ENCODE data around the gene NSF. TPM values are rescaled to one million over a fixed set of nuclear protein-coding genes. Genes with fewer than 3 reads are reported as not detected.
A peak's percentile ranks its signal among the peaks of the same experiment; 100 is the strongest.

NSF gene
- total RNA-seq, 1 donor from 2014 or later = 21.9 TPM

- FAIRE-seq (no peak), DNase-seq (ENCODE audit: low read depth) (no peak)
- Histone ChIP-seq H3K36me3 (ENCODE audit: control insufficient read depth, insufficient read depth, low read length) (no peaks in the 10 kb centered on the region), H3K4me3 (ENCODE audit: low read depth, low read length) (no peak overlapping the region), H3K27me3 (ENCODE audit: control insufficient read depth, insufficient read depth, low read length) (no peaks in the 10 kb centered on the region)
- TF ChIP-seq, protein P1, sequence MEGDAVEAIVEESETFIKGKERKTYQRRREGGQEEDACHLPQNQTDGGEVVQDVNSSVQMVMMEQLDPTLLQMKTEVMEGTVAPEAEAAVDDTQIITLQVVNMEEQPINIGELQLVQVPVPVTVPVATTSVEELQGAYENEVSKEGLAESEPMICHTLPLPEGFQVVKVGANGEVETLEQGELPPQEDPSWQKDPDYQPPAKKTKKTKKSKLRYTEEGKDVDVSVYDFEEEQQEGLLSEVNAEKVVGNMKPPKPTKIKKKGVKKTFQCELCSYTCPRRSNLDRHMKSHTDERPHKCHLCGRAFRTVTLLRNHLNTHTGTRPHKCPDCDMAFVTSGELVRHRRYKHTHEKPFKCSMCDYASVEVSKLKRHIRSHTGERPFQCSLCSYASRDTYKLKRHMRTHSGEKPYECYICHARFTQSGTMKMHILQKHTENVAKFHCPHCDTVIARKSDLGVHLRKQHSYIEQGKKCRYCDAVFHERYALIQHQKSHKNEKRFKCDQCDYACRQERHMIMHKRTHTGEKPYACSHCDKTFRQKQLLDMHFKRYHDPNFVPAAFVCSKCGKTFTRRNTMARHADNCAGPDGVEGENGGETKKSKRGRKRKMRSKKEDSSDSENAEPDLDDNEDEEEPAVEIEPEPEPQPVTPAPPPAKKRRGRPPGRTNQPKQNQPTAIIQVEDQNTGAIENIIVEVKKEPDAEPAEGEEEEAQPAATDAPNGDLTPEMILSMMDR (IDR thresholded peaks at IDR 0.05; ENCODE audit: insufficient read depth, low read length, severe bottlenecking) = no peak
Observed at GRCh38 chr17:46800573-46800972, 210.1 kb downstream of the NSF start.

DNA sequence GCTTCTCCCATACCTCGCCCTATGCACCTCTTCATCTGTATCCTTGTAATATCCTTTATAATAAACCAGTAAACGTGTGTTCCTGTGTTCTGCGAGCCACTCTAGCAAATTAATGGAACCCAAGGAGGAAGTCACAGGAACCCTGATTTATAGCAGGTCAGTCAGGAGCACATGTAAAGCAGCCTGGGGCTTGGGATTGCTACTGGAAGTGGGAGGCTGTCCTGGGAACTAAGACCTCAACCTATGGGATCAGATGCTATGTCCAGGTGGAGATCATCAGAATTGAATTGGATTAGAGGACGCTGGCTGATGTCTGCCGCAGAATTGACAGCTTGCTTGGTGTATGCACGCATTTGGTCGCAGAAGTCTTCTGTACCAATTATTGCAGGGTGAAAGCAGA is 212.3 kb downstream of the NSF start:
- TF ChIP-seq, protein P1 (IDR thresholded peaks at IDR 0.05; ENCODE audit: insufficient read depth, low read length, severe bottlenecking) = no peak
- H3K27me3 ChIP-seq (ENCODE audit: control insufficient read depth, insufficient read depth, low read length) = no peaks in the 10 kb centered on the region
- peak; percentile 68 for FAIRE-seq
- no peak overlapping the region for H3K4me3 ChIP-seq (ENCODE audit: low read depth, low read length)
- DNase-seq (ENCODE audit: low read depth) = no peak
- H3K36me3 ChIP-seq (ENCODE audit: control insufficient read depth, insufficient read depth, low read length) = no peaks in the 10 kb centered on the region

DNA sequence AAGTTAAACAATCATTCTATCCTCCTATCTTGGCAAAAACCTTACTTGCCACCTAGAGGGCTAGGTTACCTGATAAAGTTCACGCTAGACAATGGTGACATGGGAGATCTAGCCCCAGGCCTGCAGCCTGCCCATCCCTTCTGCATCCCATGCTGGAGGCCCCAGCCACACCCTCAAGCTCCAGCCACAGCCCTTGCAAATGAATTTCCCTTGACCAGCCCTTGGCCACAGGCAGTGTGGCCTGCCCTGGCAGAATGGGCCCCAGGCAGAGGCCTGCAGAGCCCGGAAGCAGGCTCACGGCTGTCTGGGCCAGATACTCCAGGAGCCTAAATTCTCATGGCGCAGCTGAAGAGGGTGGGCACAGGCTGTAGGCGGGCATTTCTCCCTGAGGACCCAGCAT is 213.1 kb downstream of the NSF start:
- Histone ChIP-seq H3K4me3 (ENCODE audit: low read depth, low read length) (no peak overlapping the region), H3K27me3 (ENCODE audit: control insufficient read depth, insufficient read depth, low read length) (no peaks in the 10 kb centered on the region), H3K36me3 (ENCODE audit: control insufficient read depth, insufficient read depth, low read length) (no peaks in the 10 kb centered on the region)
- DNase-seq (ENCODE audit: low read depth) = no peak
- TF ChIP-seq, protein P1 (IDR thresholded peaks at IDR 0.05; ENCODE audit: insufficient read depth, low read length, severe bottlenecking) = no peak
- FAIRE-seq = no peak

- DNase-seq (ENCODE audit: low read depth) (no peak), FAIRE-seq (no peak)
- Histone ChIP-seq H3K4me3 (ENCODE audit: low read depth, low read length) (no peak overlapping the region), H3K27me3 (ENCODE audit: control insufficient read depth, insufficient read depth, low read length) (no peaks in the 10 kb centered on the region), H3K36me3 (ENCODE audit: control insufficient read depth, insufficient read depth, low read length) (no peaks in the 10 kb centered on the region)
- TF ChIP-seq, protein P1 (IDR thresholded peaks at IDR 0.05; ENCODE audit: insufficient read depth, low read length, severe bottlenecking) = no peak
Observed at GRCh38 chr17:46805771-46806170, 215.3 kb downstream of the NSF start.

Other genes with a start within 250 kb of the NSF start
- gene ARL17B, start 228.9 kb upstream of the NSF start, total RNA-seq = 1.5 and 2.1 TPM in 2 replicates
- 3.2 and 3.7 TPM in 2 replicates for gene LRRC37A2, start 78.2 kb upstream of the NSF start, total RNA-seq
- gene ARL17A, start 11.0 kb upstream of the NSF start, total RNA-seq = 1.5 and 2.9 TPM in 2 replicates
- gene WNT3, start 228.0 kb downstream of the NSF start, total RNA-seq = 0.79 and 1.0 TPM in 2 replicates

Data from bronchial epithelial cell (primary cell).